GM13977 (cell line): ENCODE data around the gene NKD1.

Experiments used
- DNase-seq: peaks from one replicate; pipeline ENCODE4 v3.0.0; 2012; ENCODE audit warnings: low spot score
- CTCF ChIP-seq: IDR thresholded peaks from 2 replicates; pipeline ENCODE4 v1.5.1; 2012; ENCODE audit warnings: mild to moderate bottlenecking, control low read depth; ENCODE audit not compliant: insufficient read depth; ENCODE audit errors: extremely low read depth, missing control alignments
- in situ Hi-C: fragments of 300-500 bp; cut with MboI; formaldehyde crosslinking; loops from one replicate; pipeline ENCODE4 v1.12.0; 2022; ENCODE audit warnings: low sequenced_read_pairs, low pct_unique_long_range_greater_than_20kb, mixed read lengths, inconsistent platforms; ENCODE audit not compliant: unreplicated experiment

The NKD1 gene

GRCh38 chr16:50570354-50570753, 22.2 kb downstream of the NKD1 start:
- in situ Hi-C loops, result no loop called here
- no peak for DNase-seq
- no peak for TF ChIP-seq CTCF

- no peak for DNase-seq
- no peak for TF ChIP-seq CTCF
- in situ Hi-C loops, result no loop called here
Measured at GRCh38 chr16:50570808-50571598, 22.8 kb downstream of the NKD1 start.

- in situ Hi-C loops, result no loop called here
- DNase-seq, result no peak
- no peak for TF ChIP-seq CTCF
Measured at GRCh38 chr16:50571786-50572185, 23.6 kb downstream of the NKD1 start.

GRCh38 chr16:50572700-50573099, 24.5 kb downstream of the NKD1 start:
- no peak for DNase-seq
- in situ Hi-C loops, result no loop called here
- TF ChIP-seq CTCF, result no peak

- in situ Hi-C loops, result no loop called here
- no peak for TF ChIP-seq CTCF
- no peak for DNase-seq
Measured at GRCh38 chr16:50573279-50573678, 25.1 kb downstream of the NKD1 start.

- in situ Hi-C loops, result no loop called here
- no peak for DNase-seq
- TF ChIP-seq CTCF, result no peak
Measured at GRCh38 chr16:50573947-50574744, 25.9 kb downstream of the NKD1 start.
